Medulla oblongata (tissue), 1 donor: ENCODE data around the gene KRT8.
"Not testable (repeated sequence)": the region's sequence is repeated elsewhere in the genome, so short reads cannot be mapped to it uniquely, and the experiment has no call there.

Experiments used
- DNase-seq: peaks from one replicate; pipeline ENCODE4 v3.0.0-alpha.2; 2015; ENCODE audit errors: extremely low spot score

KRT8 gene

GRCh38 chr12:52901715-52902541, 2.9 kb downstream of the KRT8 start:
- no peak for DNase-seq

GRCh38 chr12:52900896-52901714, 3.8 kb downstream of the KRT8 start:
- DNase-seq = no peak

DNA sequence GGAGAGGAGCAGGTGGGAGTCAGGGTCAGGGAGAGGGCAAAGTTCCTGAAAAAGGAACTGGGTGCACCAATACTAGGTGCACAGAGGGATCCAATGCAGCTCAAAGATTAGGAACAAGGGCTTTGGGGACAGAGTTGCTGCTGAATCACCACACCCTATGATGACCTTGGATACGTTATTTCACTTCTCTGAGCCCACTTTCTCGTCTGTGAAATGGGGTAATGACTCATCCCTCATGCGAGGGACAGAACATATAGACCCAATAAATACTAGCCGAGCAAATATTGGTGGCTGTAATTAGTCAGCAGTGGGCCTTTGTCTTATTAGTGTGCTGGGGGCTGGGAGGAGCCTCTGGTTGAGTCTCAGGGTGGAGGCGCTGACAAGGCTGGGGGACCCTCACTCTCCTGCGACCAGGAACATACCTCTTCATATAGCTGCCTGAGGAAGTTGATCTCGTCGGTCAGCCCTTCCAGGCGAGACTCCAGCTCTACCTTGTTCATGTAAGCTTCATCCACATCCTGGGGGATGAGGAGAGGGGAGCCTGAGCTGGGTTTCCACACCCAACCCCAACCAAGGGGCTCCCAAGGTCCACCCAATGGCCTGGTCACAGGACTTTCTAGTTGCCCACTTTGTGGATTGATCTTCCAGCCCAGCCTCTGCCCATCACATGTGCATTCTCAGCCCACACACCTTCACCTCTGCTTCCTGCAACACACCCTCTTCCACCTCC, 4.5 kb downstream of the KRT8 start:
- no peak for DNase-seq

GRCh38 chr12:52899338-52900035, 5.4 kb downstream of the KRT8 start:
- no peak for DNase-seq

GRCh38 chr12:52896190-52897100, 8.4 kb downstream of the KRT8 start:
- DNase-seq = no peak

DNA sequence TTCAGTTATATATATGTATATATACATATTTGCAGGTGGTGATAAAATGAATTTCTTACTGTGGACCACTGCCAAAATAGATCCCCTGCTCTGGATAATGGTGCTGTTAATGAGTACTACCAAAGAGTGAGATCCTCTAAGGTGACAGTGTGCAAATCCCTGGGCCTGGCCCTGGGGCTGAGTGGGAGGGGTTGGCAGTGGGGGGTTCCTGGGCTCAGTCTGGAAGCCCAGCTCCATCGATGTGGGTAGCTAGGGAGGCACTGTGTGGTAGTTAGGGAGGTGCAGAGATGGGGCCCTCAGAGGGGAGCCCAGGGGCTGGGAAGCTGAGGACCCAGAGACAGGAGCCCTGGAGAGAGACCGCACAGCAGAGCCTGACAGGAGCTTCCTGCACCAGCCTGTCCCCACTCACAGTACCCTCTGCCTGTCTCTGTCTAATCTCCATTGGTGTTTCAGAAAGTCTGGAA, 9.1 kb downstream of the KRT8 start:
- DNase-seq = no peak

- no peak for DNase-seq
Measured at GRCh38 chr12:52892974-52893373, 11.9 kb downstream of the KRT8 start.

DNA sequence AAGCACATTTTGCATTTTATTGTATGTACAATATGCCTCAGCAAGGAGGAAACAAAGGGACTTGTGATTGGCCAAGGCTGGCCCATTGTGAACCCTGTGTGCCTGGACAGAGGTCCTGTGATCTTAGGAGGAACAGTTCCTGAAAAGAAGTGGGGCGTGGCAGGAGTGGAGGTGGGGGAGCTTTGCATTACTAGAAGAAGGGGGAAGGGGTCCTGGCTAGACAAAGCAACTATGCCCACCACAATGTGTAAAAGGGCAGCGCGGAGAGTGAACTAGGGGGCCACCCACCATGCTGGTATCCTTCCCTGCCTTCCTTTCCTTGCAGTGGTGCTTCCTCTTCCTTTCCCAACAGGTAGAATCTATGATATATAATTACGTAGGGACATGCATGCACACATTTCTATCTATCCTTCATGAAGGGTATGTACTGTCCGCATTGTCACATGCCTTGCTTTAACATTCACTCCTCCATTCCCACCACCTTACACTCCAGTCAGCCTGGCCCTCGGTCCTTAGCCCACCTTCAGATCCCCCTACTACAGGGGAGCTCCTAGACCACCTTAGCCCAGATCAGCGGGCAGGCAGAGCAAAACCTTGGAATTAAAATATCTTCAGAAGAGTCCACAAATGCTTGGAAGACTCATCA, 12.5 kb downstream of the KRT8 start:
- DNase-seq = no peak

DNA sequence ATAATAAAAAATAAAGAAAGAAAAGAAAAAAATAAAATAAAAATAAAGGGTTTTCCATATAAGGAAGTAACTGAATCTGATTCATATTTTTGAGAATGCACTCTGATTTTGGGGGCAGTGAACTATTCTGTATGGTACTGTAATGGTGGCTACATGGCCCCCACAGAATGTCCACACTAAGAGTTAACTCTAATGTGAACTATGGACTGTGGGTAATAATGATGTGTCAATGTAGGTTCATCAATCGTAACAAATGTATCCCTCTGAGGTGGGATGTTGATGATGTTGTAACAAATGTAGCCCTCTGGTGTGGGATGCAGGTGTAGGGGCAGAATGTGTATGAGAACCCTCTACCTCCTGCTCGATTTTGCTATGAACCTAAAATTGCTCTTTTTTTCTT, 13.8 kb downstream of the KRT8 start:
- DNase-seq = no peak

DNA sequence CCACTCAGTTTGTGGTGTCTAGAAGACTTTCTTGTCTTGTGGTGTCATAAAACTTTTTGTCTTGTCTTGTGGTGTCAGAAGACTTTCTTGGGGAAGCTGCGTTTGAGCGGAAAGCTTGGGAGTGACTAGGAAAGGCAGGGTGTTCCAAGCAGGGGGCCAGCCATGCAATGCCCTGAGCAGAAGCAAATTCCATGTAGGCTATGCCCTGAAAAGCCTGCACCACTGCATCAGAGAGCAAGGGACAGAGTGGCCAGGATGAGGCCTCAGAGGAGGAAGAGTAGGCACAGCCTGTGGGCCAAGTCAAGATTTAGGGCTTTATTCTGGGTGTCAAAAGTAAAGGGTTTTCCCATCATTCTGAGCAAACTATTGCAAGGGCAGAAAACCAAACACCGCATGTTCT, 14.5 kb downstream of the KRT8 start:
- no peak for DNase-seq

GRCh38 chr12:52884526-52885293, 20.2 kb downstream of the KRT8 start:
- DNase-seq = peak; percentile 76

GRCh38 chr12:52880499-52880898, 24.4 kb downstream of the KRT8 start:
- DNase-seq = not testable (repeated sequence)

GRCh38 chr12:52879394-52880351, 25.2 kb downstream of the KRT8 start:
- DNase-seq = peak; percentile 93

- no peak for DNase-seq
Measured at GRCh38 chr12:52878507-52879393, 26.1 kb downstream of the KRT8 start.

- DNase-seq = no peak
Measured at GRCh38 chr12:52877242-52877641, 27.6 kb downstream of the KRT8 start.

GRCh38 chr12:52876372-52876771, 28.5 kb downstream of the KRT8 start:
- DNase-seq = no peak
